OCI-LY3 (cell line): ENCODE data around the gene PACSIN2.

Source experiments
- CTCF ChIP-seq: fragments of 200-600, 300-600 bp; sonication (generic); IDR thresholded peaks from 2 replicates; pipeline ENCODE4 v1.5.1; 2014; ENCODE audit warnings: antibody characterized with exemption, low read length, low read depth
- EZH2phosphoT487 ChIP-seq: fragments of 200-600 bp; shearing (Covaris generic); IDR thresholded peaks from 2 replicates; pipeline ENCODE4 v1.6.1; 2018; ENCODE audit warnings: antibody characterized with exemption, mixed run types, low read depth

DNA sequence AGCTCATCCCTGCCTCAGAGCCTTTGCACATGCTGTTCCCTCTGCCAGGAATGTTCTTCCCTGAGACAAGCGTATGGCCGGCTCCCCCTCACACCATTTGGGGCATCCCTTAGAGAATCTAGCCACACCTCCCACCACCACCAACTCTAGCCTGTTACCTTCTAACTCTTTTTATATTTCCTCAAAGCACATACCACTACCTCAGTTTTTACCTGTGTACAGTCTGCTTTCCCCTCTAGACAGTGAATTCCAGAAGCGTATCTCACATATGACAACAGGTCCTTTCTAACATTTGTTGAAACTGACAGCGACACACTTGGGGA is 82.8 kb downstream of the PACSIN2 start:
- TF ChIP-seq CTCF (no peak), EZH2phosphoT487 (no peak)
